Panc1 (cell line): ENCODE data around the gene BNIP2. TPM values are rescaled to one million over a fixed set of nuclear protein-coding genes. Genes with fewer than 3 reads are reported as not detected.
"Not testable (repeated sequence)": the region's sequence is repeated elsewhere in the genome, so short reads cannot be mapped to it uniquely, and the experiment has no call there.

Source experiments
- ATAC-seq: fragments of 200-7000 bp; cut with Tn5 transposase; 2 replicates; pipeline ENCODE4 v1.9.1; 2020; ENCODE audit warnings: mild to moderate bottlenecking, moderate library complexity
- BruUV-seq: library from RNA; stranded (reverse); fragments of 400-500 nt; replicated peaks from 2 replicates; lab custom pipeline; 2021; lab: Mats Ljungman, UMichigan
- CTCF ChIA-PET: fragments of 300-600 bp; sonication (Branson Sonifier 250); formaldehyde crosslinking; loops from one replicate; lab custom pipeline; 2022; ENCODE audit warnings: antibody characterized with exemption; lab: Charles Lee
- POLR2A ChIA-PET: fragments of 300-600 bp; sonication (Branson Sonifier 250); formaldehyde crosslinking; loops from one replicate; lab custom pipeline; 2022; ENCODE audit warnings: antibody characterized with exemption; lab: Charles Lee
- DNase-seq: peaks from one replicate; pipeline ENCODE4 v3.0.0-alpha.2; 2010; ENCODE audit warnings: low read depth, low spot score
- H3K27ac ChIP-seq: 2 replicates; pipeline ENCODE4 v1.5.1; 2011; ENCODE audit warnings: mild to moderate bottlenecking, low read length, inconsistent platforms
- H3K27me3 ChIP-seq: fragments of 200-500 bp; sonication (Bioruptor generic); 2 replicates; pipeline ENCODE4 v1.6.0; 2014; ENCODE audit warnings: low read length, inconsistent platforms; ENCODE audit not compliant: control insufficient read depth, insufficient read depth
- H3K36me3 ChIP-seq: fragments of 200-500 bp; sonication (Bioruptor generic); 2 replicates; pipeline ENCODE4 v1.5.1; 2014; ENCODE audit warnings: inconsistent platforms, mild to moderate bottlenecking, low read length, moderate library complexity; ENCODE audit not compliant: control insufficient read depth, insufficient read depth
- H3K4me1 ChIP-seq: 2 replicates; pipeline ENCODE4 v1.5.1; 2011; ENCODE audit warnings: inconsistent platforms, mild to moderate bottlenecking, low read length, moderate library complexity; ENCODE audit not compliant: control insufficient read depth, insufficient read depth
- H3K4me3 ChIP-seq, 2 experiments: 2 replicates each; pipeline ENCODE4 v1.5.1; 2011 to 2012; ENCODE audit warnings: low read depth in 2 of 2, low read length in 2 of 2, mild to moderate bottlenecking in 2 of 2, inconsistent platforms in 1 of 2, moderate library complexity in 1 of 2
- H3K9me3 ChIP-seq: fragments of 200-500 bp; sonication (Bioruptor generic); 2 replicates; pipeline ENCODE4 v1.5.1; 2014; ENCODE audit warnings: low read depth, mild to moderate bottlenecking, inconsistent platforms, low read length, moderate library complexity; ENCODE audit not compliant: control insufficient read depth, insufficient read depth
- POLR2AphosphoS5 ChIP-seq: IDR thresholded peaks from 2 replicates; pipeline ENCODE4 v1.6.1; 2012; ENCODE audit warnings: mild to moderate bottlenecking, low read depth, low read length, moderate library complexity
- SIN3A ChIP-seq: IDR thresholded peaks from 2 replicates; pipeline ENCODE4 v1.6.1; 2012; ENCODE audit warnings: low read depth, mild to moderate bottlenecking, low read length, moderate library complexity, borderline replicate concordance; ENCODE audit not compliant: insufficient read depth
- TCF7L2 ChIP-seq: IDR thresholded peaks from 2 replicates; pipeline ENCODE4 v1.6.1; 2011; ENCODE audit warnings: mild to moderate bottlenecking, low read depth, low read length, inconsistent platforms
- in situ Hi-C: cut with HindIII; loops from 2 replicates; pipeline ENCODE4 v1.10.0; 2016; ENCODE audit warnings: low sequenced_read_pairs, low pct_unique_long_range_greater_than_20kb
- intact Hi-C: fragments of 100-400 bp; cut with micrococcal nuclease; formaldehyde crosslinking; loops from one replicate; pipeline ENCODE4 v1.10.0; 2022; ENCODE audit not compliant: unreplicated experiment
- total RNA-seq: library from RNA; stranded (reverse); gene quantifications from one replicate; pipeline ENCODE4 v1.2.1, GENCODE V29; 2021; ENCODE audit not compliant: unreplicated experiment
- TF ChIP-seq, protein P1 (sequence below), 2 experiments: IDR thresholded peaks; 2 replicates each; pipeline ENCODE4 v1.6.1; 2011 to 2012; ENCODE audit warnings: low read depth in 2 of 2, control low read depth in 1 of 2, low read length in 1 of 2, mild to moderate bottlenecking in 1 of 2, moderate library complexity in 1 of 2; ENCODE audit not compliant: insufficient read depth in 1 of 2
- TF ChIP-seq, protein P2 (sequence below): fragments of 450-650 bp; IDR thresholded peaks from 2 replicates; pipeline ENCODE4 v1.5.1; 2017; ENCODE audit warnings: mild to moderate bottlenecking

Gene BNIP2
- total RNA-seq, 1 experiment from 2014 or later, result 70.7 TPM

- H3K4me3 ChIP-seq, result no peak overlapping the region
- CTCF ChIA-PET, result interaction anchor here (1.3 kb wide), 1 partner anchor 109 kb away, joined by 3 read pairs; no protein-coding TSS in a partner anchor
- POLR2A ChIA-PET, result interaction anchor here (0.6 kb wide), 1 partner anchor 15 kb away, joined by 3 read pairs; the partner anchor contains the start of gene GTF2A2
- in situ Hi-C loops, result no loop called here
- peaks cover 24% of the 10 kb centered on the region for H3K36me3 ChIP-seq
- no TSS peak for BruUV-seq
- H3K27me3 ChIP-seq, result no peaks in the 10 kb centered on the region
- H3K4me1 ChIP-seq, result no peaks in the 10 kb centered on the region
- intact Hi-C loops, result no loop called here
- no peak overlapping the region for H3K27ac ChIP-seq
- TF ChIP-seq, protein P1, sequence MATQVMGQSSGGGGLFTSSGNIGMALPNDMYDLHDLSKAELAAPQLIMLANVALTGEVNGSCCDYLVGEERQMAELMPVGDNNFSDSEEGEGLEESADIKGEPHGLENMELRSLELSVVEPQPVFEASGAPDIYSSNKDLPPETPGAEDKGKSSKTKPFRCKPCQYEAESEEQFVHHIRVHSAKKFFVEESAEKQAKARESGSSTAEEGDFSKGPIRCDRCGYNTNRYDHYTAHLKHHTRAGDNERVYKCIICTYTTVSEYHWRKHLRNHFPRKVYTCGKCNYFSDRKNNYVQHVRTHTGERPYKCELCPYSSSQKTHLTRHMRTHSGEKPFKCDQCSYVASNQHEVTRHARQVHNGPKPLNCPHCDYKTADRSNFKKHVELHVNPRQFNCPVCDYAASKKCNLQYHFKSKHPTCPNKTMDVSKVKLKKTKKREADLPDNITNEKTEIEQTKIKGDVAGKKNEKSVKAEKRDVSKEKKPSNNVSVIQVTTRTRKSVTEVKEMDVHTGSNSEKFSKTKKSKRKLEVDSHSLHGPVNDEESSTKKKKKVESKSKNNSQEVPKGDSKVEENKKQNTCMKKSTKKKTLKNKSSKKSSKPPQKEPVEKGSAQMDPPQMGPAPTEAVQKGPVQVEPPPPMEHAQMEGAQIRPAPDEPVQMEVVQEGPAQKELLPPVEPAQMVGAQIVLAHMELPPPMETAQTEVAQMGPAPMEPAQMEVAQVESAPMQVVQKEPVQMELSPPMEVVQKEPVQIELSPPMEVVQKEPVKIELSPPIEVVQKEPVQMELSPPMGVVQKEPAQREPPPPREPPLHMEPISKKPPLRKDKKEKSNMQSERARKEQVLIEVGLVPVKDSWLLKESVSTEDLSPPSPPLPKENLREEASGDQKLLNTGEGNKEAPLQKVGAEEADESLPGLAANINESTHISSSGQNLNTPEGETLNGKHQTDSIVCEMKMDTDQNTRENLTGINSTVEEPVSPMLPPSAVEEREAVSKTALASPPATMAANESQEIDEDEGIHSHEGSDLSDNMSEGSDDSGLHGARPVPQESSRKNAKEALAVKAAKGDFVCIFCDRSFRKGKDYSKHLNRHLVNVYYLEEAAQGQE (IDR thresholded peaks at IDR 0.05; ENCODE audit: insufficient read depth in 1 of 2, low read depth in 2 of 2, low read length in 1 of 2), result no peak
- TF ChIP-seq TCF7L2, result no peak
- TF ChIP-seq, protein P2, sequence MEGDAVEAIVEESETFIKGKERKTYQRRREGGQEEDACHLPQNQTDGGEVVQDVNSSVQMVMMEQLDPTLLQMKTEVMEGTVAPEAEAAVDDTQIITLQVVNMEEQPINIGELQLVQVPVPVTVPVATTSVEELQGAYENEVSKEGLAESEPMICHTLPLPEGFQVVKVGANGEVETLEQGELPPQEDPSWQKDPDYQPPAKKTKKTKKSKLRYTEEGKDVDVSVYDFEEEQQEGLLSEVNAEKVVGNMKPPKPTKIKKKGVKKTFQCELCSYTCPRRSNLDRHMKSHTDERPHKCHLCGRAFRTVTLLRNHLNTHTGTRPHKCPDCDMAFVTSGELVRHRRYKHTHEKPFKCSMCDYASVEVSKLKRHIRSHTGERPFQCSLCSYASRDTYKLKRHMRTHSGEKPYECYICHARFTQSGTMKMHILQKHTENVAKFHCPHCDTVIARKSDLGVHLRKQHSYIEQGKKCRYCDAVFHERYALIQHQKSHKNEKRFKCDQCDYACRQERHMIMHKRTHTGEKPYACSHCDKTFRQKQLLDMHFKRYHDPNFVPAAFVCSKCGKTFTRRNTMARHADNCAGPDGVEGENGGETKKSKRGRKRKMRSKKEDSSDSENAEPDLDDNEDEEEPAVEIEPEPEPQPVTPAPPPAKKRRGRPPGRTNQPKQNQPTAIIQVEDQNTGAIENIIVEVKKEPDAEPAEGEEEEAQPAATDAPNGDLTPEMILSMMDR, result no peak; the same call in 1 of the 2 replicates
- no peak for TF ChIP-seq SIN3A
- TF ChIP-seq POLR2AphosphoS5, result no peak
- no peaks in the 10 kb centered on the region for H3K9me3 ChIP-seq
- DNase-seq (no peak), ATAC-seq (no peak)
Measured at GRCh38 chr15:59642351-59642750, 46.8 kb downstream of the BNIP2 start.

DNA sequence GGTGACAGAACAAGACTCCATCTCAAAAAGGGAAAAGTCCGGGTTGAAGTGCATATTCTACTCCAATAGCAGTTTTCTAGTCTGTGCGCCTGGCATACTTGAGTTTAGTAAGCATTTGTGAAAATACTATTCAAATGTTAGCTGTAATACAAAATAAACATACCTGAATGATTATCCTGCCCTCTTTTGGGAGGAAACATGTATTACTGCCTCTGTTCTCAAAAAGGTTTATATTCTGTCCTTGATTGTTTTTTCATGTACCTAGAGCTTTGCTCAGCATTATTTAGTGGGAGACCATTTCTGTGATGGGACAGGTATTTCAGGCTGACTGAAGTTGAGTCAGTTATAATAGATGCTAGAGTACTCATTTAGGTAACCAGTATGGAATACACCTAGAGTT is 51.6 kb downstream of the BNIP2 start:
- intact Hi-C loops, BruUV-seq, DNase-seq, H3K4me1 ChIP-seq, H3K27ac ChIP-seq, H3K27me3 ChIP-seq, POLR2A ChIA-PET, ATAC-seq, in situ Hi-C loops, H3K9me3 ChIP-seq, H3K4me3 ChIP-seq: not testable (repeated sequence)
- TF ChIP-seq, protein P2, result 0 out of 2 replicates have a peak, but pooled peaks have one; percentile 8
- CTCF ChIA-PET, result interaction anchor here (0.7 kb wide), 1 partner anchor 55 kb away, joined by 5 read pairs; no protein-coding TSS in a partner anchor
- H3K36me3 ChIP-seq, result peaks cover 17% of the 10 kb centered on the region
